IPS-15b (cell line): ENCODE data around the gene PAM.

Experiments
- H3K27me3 ChIP-seq: one replicate; pipeline ENCODE4 v1.6.1; 2013; ENCODE audit warnings: low read length; ENCODE audit not compliant: control insufficient read depth, insufficient read depth
- H3K36me3 ChIP-seq: one replicate; pipeline ENCODE4 v1.6.1; 2013; ENCODE audit warnings: low read length; ENCODE audit not compliant: control insufficient read depth, insufficient read depth
- H3K4me1 ChIP-seq: one replicate; pipeline ENCODE4 v1.6.1; 2013; ENCODE audit warnings: mild to moderate bottlenecking, low read length; ENCODE audit not compliant: control insufficient read depth, insufficient read depth
- H3K4me3 ChIP-seq: one replicate; pipeline ENCODE4 v1.5.1; 2013; ENCODE audit warnings: low read depth, low read length
- H3K9ac ChIP-seq: one replicate; pipeline ENCODE4 v1.6.1; 2013; ENCODE audit warnings: low read depth, mild to moderate bottlenecking, low read length
- H3K9me3 ChIP-seq: one replicate; pipeline ENCODE4 v1.6.1; 2013; ENCODE audit warnings: mild to moderate bottlenecking, low read length; ENCODE audit not compliant: control insufficient read depth, insufficient read depth

Gene PAM

DNA sequence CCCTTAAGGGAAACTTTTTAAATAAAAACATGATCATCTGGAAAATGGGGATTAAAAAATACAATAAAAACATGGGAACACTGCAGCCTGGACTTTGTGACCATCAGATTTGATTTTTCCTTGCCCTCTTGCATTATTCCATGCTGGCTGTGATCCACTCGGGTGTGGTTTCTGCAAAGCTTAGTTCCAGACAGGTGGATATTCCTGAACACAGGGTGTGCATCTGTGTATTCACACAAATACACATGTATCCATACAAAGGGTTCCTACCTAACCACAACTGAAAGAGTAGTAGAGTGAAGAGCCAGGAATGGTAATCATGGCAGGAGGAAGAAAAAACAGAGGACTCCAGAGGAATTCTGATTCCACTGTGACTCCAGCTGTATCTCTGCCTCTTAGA lies 178.2 kb downstream of the PAM start:
- no peaks in the 10 kb centered on the region for H3K36me3 ChIP-seq
- H3K9me3 ChIP-seq: no peaks in the 10 kb centered on the region

DNA sequence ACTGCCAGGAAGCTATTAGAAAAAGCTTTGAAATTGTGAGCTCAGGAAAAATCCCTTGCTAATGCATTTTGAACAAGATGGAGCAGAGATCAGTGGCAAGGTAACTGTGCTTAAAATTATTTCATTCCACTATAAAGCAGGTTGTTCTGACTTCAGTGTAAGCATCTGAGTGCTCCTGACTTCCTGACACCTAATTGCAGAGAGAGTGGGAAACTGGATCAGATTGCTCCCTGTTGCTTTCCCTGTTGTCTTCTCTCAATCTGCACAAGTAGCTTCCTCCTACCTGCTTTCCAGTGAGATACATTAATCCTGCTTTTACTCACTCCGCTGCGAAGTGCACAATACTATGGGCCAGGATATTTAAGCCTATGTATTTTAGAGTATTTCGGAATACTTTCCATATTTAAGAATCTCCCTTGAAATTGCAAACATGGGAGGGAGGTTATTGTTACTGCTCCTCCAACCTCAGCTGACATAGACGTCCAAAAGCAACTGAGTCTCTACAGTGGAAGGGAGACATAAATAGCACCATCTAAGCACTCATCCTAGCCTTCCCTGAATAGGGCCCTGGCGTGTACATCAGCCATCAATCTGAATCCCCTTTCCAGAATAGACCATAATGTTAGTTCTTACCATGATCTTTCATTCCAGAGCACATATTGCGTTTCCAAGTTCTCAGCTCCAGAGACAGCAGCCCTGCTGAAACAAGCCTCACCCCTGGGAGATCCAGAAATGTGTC lies 178.8 kb downstream of the PAM start:
- Histone ChIP-seq H3K4me1 (no peaks in the 10 kb centered on the region), H3K4me3 (no peak overlapping the region), H3K36me3 (no peaks in the 10 kb centered on the region), H3K9me3 (no peaks in the 10 kb centered on the region), H3K27me3 (no peaks in the 10 kb centered on the region), H3K9ac (no peak overlapping the region)

More for the DNA sequence above, 178.2 kb downstream of the PAM start:
- Histone ChIP-seq H3K4me1 (no peaks in the 10 kb centered on the region), H3K27me3 (no peaks in the 10 kb centered on the region), H3K9ac (no peak overlapping the region), H3K4me3 (no peak overlapping the region)

DNA sequence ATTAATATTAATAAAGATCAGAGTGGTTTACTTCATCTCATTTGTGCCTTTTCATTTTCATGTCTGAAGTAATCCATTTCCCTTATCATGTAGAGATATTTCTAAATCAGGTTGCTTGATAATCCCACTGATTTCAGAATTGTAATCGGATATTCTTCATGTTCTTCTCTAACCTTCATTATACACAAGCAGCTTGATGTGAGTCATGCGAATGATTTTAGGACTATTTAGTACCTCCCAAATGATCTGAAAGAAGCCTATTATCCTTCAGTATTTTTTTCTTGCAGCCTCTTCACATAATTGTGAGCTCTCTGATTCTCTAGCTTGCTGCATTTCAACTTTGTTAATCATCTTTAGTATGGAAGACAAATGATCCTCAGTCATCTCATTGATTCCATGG lies 182.8 kb downstream of the PAM start:
- no peaks in the 10 kb centered on the region for H3K27me3 ChIP-seq
- no peaks in the 10 kb centered on the region for H3K4me1 ChIP-seq
- H3K9me3 ChIP-seq: no peaks in the 10 kb centered on the region
- no peak overlapping the region for H3K4me3 ChIP-seq
- no peak overlapping the region for H3K9ac ChIP-seq
- no peaks in the 10 kb centered on the region for H3K36me3 ChIP-seq

DNA sequence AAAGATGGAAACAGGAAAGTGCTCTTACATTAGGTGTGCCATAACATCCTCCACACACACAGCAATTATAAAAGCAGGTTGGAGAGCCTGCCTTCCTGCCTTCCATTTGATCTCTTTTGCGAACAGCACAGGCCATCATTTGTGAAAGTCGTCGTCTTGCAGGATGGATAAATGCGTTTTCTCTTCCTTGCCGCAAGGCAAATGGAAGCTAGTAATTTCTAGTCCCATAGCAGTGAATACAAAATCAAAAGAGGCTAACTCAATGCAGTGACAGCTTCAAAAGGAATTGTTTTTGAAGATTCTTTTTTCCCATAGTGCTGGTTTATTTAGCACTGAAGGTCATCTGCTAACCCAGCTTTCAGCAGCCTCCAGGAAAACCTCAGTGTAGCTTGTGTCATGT lies 186.0 kb downstream of the PAM start:
- Histone ChIP-seq H3K9ac (no peak overlapping the region), H3K27me3 (no peaks in the 10 kb centered on the region), H3K4me1 (no peaks in the 10 kb centered on the region), H3K36me3 (no peaks in the 10 kb centered on the region), H3K9me3 (no peaks in the 10 kb centered on the region), H3K4me3 (no peak overlapping the region)

DNA sequence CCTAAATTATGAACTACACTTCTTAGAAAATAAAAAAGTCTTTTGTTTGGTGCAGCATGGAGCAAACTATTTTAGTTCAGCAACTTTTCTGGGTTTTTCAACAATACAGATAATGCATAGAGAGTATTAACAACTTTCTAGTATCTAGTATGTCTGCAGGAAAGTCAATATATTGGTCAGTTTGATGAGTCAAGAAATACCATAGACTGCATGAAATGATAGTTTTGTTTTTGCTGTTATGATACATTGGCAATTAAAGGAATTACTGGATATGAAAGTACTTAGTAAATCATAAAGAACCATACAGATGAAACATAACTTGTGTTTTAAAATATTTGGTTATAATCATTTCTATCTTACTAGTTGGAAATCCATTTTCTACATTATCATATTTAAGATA lies 191.3 kb downstream of the PAM start:
- Histone ChIP-seq H3K4me3 (no peak overlapping the region), H3K36me3 (no peaks in the 10 kb centered on the region), H3K9ac (no peak overlapping the region), H3K27me3 (no peaks in the 10 kb centered on the region), H3K4me1 (no peaks in the 10 kb centered on the region), H3K9me3 (no peaks in the 10 kb centered on the region)

DNA sequence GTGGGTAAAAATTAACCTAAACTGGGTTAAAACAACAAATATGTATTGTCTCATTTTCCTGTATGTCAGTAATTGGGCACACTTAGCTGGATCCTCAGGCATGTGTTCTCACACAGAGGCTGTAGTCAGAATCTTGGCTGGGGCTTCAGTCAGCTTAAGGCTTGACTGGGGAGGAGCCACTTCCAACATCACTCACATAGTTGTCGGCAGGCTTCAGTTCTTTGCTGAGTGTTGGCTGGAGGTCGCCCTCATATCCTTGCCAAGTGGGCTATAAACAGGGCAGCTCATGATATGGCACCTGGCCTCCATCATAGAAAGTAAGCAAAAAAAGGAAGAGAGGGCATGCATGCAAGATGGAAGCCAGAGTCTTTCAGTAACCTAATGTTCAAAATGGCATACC lies 191.9 kb downstream of the PAM start:
- no peaks in the 10 kb centered on the region for H3K27me3 ChIP-seq
- H3K4me3 ChIP-seq: no peak overlapping the region
- no peaks in the 10 kb centered on the region for H3K4me1 ChIP-seq
- H3K9me3 ChIP-seq: no peaks in the 10 kb centered on the region
- H3K9ac ChIP-seq: no peak overlapping the region
- H3K36me3 ChIP-seq: no peaks in the 10 kb centered on the region

DNA sequence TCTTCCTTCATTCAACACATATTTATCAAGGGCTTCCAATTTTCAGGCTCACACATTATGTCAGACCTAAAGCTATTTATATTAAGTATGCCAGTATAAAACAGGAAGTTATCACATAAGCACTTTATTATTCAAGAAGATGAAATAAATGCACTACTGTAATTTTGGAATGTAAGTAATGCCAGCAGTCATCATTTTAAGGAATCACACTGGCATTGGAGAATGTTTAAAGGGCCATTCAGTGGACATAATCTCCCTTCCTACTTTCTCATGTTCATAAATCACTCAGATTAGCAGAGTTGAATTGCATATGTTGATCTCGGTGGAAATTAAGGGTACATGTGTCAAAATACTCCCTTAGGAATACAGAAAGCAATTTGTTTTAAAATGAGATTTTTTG lies 200.4 kb downstream of the PAM start:
- Histone ChIP-seq H3K36me3 (no peaks in the 10 kb centered on the region), H3K4me1 (no peaks in the 10 kb centered on the region), H3K9ac (no peak overlapping the region), H3K27me3 (no peaks in the 10 kb centered on the region), H3K9me3 (no peaks in the 10 kb centered on the region), H3K4me3 (no peak overlapping the region)

DNA sequence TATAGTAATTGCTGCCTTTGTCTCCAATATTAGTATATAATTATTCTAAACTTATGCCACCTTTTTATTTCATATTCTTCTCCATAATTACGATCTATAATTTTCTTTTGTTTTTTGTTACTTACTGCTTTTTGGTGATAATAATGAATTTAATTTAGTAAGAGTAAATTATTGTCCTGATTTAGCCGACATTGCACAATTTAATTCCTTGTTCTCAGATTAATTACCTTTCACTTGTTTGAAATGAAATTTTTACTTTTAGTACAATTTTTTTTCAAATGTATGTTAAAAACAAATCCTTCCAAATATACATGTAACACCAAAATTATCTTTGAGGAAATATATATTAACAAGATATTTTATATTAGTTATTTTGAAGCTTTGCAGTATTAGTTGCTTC lies 201.5 kb downstream of the PAM start:
- Histone ChIP-seq H3K9ac (no peak overlapping the region), H3K4me1 (no peaks in the 10 kb centered on the region), H3K27me3 (no peaks in the 10 kb centered on the region), H3K4me3 (no peak overlapping the region), H3K36me3 (no peaks in the 10 kb centered on the region), H3K9me3 (no peaks in the 10 kb centered on the region)

DNA sequence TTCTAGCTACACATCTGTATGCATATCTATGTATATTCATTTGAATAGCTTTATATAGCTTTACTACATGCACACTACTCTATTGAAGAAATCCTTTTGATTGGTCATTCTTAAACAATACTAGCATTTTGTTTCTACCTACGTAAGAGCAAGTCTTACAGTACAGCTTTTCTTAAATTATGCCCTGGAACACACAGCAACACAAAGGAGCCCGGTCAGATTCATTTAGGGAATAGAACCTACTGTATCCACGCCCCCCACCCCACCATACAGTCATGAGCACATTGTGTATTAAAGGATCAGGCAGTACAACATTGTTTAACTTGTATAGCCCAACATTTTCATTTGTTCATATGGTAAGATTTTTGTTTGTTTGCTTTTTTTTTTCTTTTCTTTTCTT lies 202.0 kb downstream of the PAM start:
- H3K9ac ChIP-seq: no peak overlapping the region
- no peaks in the 10 kb centered on the region for H3K9me3 ChIP-seq
- H3K27me3 ChIP-seq: no peaks in the 10 kb centered on the region
- H3K36me3 ChIP-seq: no peaks in the 10 kb centered on the region
- no peak overlapping the region for H3K4me3 ChIP-seq
- no peaks in the 10 kb centered on the region for H3K4me1 ChIP-seq

DNA sequence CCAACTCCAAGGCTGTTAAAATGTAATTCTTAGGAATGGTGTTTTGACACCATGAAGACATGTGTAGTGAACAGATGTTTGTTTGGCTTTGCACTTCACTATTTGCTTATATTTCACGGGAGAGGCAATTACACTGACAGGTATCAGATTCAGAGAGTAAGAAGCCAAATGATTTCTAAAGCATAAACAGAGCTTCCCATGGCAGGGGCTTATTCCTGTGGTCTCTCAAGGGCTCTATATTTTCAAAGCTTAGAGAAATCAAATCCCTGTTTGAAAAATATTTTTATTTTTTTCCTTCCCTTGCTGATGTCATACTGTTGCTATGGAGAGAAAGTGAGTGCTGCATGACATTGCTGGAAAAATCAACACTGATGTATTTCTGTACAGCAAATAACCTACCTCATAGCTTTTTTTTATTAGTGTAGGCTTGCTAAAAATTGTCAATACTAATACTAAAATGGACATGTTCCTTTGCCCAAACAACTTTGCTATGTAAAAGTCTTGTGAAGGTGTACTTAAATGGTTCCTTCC lies 203.4 kb downstream of the PAM start:
- Histone ChIP-seq H3K9me3 (no peaks in the 10 kb centered on the region), H3K4me1 (no peaks in the 10 kb centered on the region), H3K36me3 (no peaks in the 10 kb centered on the region), H3K27me3 (no peaks in the 10 kb centered on the region), H3K9ac (no peak overlapping the region), H3K4me3 (no peak overlapping the region)

DNA sequence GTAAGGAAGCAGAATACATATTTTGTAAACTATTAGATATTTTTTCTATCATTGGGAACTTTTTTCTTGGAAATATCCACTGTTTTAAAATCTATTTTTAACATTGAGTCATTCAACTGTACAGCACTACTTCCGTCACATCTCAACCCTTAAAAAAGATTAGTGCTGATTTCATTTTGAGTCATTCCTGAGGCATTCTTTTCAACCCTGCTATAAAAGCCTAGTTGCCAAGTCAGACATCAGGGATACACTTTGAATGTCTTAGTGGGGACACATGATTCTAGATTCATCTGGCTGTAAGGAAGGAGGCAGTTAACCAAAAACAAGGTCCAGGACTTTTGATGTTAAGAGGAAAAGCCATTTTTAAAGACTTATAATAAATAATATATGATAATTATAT lies 203.9 kb downstream of the PAM start:
- no peaks in the 10 kb centered on the region for H3K27me3 ChIP-seq

DNA sequence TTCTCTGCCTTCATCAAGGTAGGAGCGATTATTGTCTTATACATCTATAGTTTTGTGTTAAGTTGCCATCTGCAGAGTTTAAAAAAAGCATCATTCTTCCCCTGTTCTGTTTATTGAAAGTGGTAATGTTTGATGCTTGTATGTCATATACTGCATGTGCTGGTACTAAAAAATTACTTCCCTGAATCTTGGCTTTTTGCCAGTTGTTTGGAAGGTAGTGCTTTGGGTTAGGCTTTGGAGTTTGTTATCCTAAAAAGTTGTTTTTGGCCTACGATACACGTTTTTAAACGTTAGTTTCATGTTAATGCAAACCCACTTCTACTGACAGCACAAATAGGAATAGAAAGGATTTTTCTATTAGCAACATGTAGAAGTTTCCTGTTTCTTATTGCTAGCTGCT lies 206.6 kb downstream of the PAM start:
- H3K4me3 ChIP-seq: no peak overlapping the region
- no peaks in the 10 kb centered on the region for H3K36me3 ChIP-seq
- H3K9me3 ChIP-seq: no peaks in the 10 kb centered on the region
- H3K4me1 ChIP-seq: no peaks in the 10 kb centered on the region
- H3K9ac ChIP-seq: no peak overlapping the region
- H3K27me3 ChIP-seq: no peaks in the 10 kb centered on the region

More for the DNA sequence above, 203.9 kb downstream of the PAM start:
- no peaks in the 10 kb centered on the region for H3K36me3 ChIP-seq
- H3K9me3 ChIP-seq: no peaks in the 10 kb centered on the region
- H3K9ac ChIP-seq: no peak overlapping the region
- H3K4me3 ChIP-seq: no peak overlapping the region
- no peaks in the 10 kb centered on the region for H3K4me1 ChIP-seq
